ENCODE measurements around the gene AMPD3.

DNA sequence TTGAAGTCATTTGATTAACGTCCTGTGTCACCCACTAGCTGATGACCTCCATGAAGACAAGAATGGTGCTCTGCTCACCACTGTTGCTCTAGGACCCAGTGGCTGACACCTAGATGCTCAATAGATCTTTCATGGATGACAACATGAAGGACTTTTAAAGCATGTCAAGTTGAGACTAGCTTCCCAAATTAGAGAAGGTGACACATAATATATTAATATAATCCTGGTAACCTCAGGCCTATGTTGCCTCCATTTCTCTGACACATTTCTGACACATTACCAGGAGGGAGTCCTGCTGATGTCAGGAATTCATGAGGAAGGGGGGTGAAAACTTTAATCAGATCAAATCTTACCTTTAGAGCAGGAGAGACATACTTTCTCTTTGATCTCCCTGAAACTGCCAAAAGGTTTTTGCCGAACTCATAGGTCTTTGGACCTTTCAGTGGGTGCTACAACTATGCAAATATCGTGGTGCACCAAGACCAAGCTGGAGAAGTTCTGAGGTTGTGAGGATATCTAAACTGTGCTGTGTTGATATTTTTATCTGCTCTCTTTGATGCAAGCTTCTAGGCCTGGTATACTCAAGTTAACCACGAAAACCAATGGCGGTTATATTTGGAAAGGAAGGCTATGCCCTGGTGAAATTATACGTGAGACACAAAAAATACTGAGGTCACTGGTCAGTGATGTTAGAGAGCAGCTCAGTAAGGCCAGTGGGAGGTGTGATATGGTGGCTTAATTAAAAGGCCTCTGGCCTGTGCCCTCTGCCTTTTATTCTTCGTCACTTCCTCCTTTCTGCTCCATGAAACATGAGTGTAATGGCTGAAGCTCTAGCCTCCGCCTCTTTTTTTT is 13.2 kb upstream of the AMPD3 start:
- TF ChIP-seq, protein P1, sequence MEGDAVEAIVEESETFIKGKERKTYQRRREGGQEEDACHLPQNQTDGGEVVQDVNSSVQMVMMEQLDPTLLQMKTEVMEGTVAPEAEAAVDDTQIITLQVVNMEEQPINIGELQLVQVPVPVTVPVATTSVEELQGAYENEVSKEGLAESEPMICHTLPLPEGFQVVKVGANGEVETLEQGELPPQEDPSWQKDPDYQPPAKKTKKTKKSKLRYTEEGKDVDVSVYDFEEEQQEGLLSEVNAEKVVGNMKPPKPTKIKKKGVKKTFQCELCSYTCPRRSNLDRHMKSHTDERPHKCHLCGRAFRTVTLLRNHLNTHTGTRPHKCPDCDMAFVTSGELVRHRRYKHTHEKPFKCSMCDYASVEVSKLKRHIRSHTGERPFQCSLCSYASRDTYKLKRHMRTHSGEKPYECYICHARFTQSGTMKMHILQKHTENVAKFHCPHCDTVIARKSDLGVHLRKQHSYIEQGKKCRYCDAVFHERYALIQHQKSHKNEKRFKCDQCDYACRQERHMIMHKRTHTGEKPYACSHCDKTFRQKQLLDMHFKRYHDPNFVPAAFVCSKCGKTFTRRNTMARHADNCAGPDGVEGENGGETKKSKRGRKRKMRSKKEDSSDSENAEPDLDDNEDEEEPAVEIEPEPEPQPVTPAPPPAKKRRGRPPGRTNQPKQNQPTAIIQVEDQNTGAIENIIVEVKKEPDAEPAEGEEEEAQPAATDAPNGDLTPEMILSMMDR (IDR thresholded peaks at IDR 0.05): no peak
- no peak for TF ChIP-seq POLR2A (IDR thresholded peaks at IDR 0.05)

All from uterus (tissue), 2 donors.